GM23248 (cell line): ENCODE results near the gene NUP133. TPM values are rescaled to one million over a fixed set of nuclear protein-coding genes. Genes with fewer than 3 reads are reported as not detected.
"Not testable (repeated sequence)": the region's sequence is repeated elsewhere in the genome, so short reads cannot be mapped to it uniquely, and the experiment has no call there.

Experiments used
- DNase-seq: peaks from one replicate; pipeline ENCODE4 v3.0.0-alpha.2; 2015
- H2AFZ ChIP-seq: fragments of 200-600 bp; sonication (generic); 2 replicates; pipeline ENCODE4 v1.6.1; 2016; ENCODE audit warnings: antibody characterized with exemption
- H3F3A ChIP-seq: fragments of 200-600 bp; sonication (generic); 2 replicates; pipeline ENCODE4 v1.6.1; 2016; ENCODE audit warnings: mild to moderate bottlenecking, antibody characterized with exemption, mixed run types; ENCODE audit not compliant: insufficient read depth
- H3K27ac ChIP-seq: fragments of 200-600 bp; sonication (generic); 2 replicates; pipeline ENCODE4 v1.5.1; 2016; ENCODE audit warnings: mild to moderate bottlenecking
- H3K27me3 ChIP-seq: fragments of 200-600 bp; sonication (generic); replicated peaks from 2 replicates; pipeline ENCODE4 v1.6.1; 2016; ENCODE audit warnings: mild to moderate bottlenecking; ENCODE audit not compliant: insufficient read depth
- H3K36me3 ChIP-seq: fragments of 200-600 bp; sonication (generic); 2 replicates; pipeline ENCODE4 v1.6.1; 2016; ENCODE audit warnings: low read depth, mild to moderate bottlenecking
- H3K4me1 ChIP-seq: fragments of 200-600 bp; sonication (generic); 2 replicates; pipeline ENCODE4 v1.6.1; 2016; ENCODE audit warnings: mild to moderate bottlenecking; ENCODE audit not compliant: insufficient read depth
- H3K4me2 ChIP-seq: fragments of 200-600 bp; sonication (generic); one replicate; pipeline ENCODE4 v1.6.1; 2016; ENCODE audit warnings: mild to moderate bottlenecking; ENCODE audit not compliant: unreplicated experiment
- H3K4me3 ChIP-seq: fragments of 200-600 bp; sonication (generic); 2 replicates; pipeline ENCODE4 v1.5.1; 2016; ENCODE audit warnings: mild to moderate bottlenecking
- H3K79me2 ChIP-seq: fragments of 200-600 bp; sonication (generic); 2 replicates; pipeline ENCODE4 v1.6.1; 2016; ENCODE audit warnings: mild to moderate bottlenecking; ENCODE audit not compliant: insufficient read depth
- H3K9ac ChIP-seq: fragments of 200-600 bp; sonication (generic); 2 replicates; pipeline ENCODE4 v1.6.1; 2016; ENCODE audit warnings: mild to moderate bottlenecking
- H3K9me2 ChIP-seq: fragments of 200-600 bp; sonication (generic); 2 replicates; pipeline ENCODE4 v1.6.1; 2016; ENCODE audit warnings: mixed run types, mild to moderate bottlenecking, moderate library complexity; ENCODE audit not compliant: insufficient read depth
- H3K9me3 ChIP-seq: fragments of 200-600 bp; sonication (generic); one replicate; pipeline ENCODE4 v1.6.1; 2017; ENCODE audit warnings: low read depth
- H4K20me1 ChIP-seq: fragments of 200-600 bp; sonication (generic); 2 replicates; pipeline ENCODE4 v1.6.0; 2016; ENCODE audit not compliant: insufficient read depth
- EZH2 ChIP-seq: fragments of 200-600 bp; sonication (generic); IDR thresholded peaks from 2 replicates; pipeline ENCODE4 v1.6.1; 2018; ENCODE audit warnings: antibody characterized with exemption, mild to moderate bottlenecking; ENCODE audit not compliant: insufficient read depth, poor library complexity, severe bottlenecking
- EZH2phosphoT487 ChIP-seq: fragments of 200-600 bp; sonication (generic); IDR thresholded peaks from 2 replicates; pipeline ENCODE4 v1.6.1; 2018; ENCODE audit warnings: antibody characterized with exemption, moderate library complexity, mild to moderate bottlenecking, low read depth; ENCODE audit not compliant: insufficient read depth
- WGBS, 2 experiments: methylation state at CpG; one replicate each; pipeline ENCODE4 v1.1.6; 2015 to 2017; ENCODE audit warnings: low lambda C conversion rate in 2 of 2, low coverage in 1 of 2; ENCODE audit errors: missing lambda C conversion rate in 2 of 2; 5-methylcytosine and 5-hydroxymethylcytosine counted together
- in situ Hi-C: fragments of 300-500 bp; cut with MboI; formaldehyde crosslinking; loops from 2 replicates; pipeline ENCODE4 v1.15.0; 2020
- polyA plus RNA-seq: library from polyadenylated mRNA; unstranded; fragments of >200 nt; fragmentation: Nextera tagmentation; extraction: Ambion mirVana; gene quantifications from 2 replicates; pipeline ENCODE4 v1.2.1, GENCODE V29; 2016
- total RNA-seq: library from RNA; depleted of rRNA; stranded (reverse); fragments of >200 nt; shearing (Covaris generic); gene quantifications from 2 replicates; pipeline ENCODE4 v1.2.3, GENCODE V29; 2014

Gene NUP133
- total and polyA plus RNA-seq, 2 experiments from 2014 or later: 16.7 to 29.1 TPM

- no peaks in the 10 kb centered on the region for H3K4me1 ChIP-seq
- H3K36me3 ChIP-seq: no peaks in the 10 kb centered on the region
- H4K20me1 ChIP-seq: no peaks in the 10 kb centered on the region
- H3K9me3 ChIP-seq: no peaks in the 10 kb centered on the region
- no peaks in the 10 kb centered on the region for H3K79me2 ChIP-seq
- in situ Hi-C loops: no loop called here
- WGBS, 2 experiments: 37 to 42% methylated on average over 8 of the region's 8 CpGs
- TF ChIP-seq EZH2phosphoT487: no peak
- no peak overlapping the region for H3K4me3 ChIP-seq
- H3K27ac ChIP-seq: no peak overlapping the region
- H2AFZ ChIP-seq: no peak overlapping the region
- no peak for DNase-seq
- peaks cover 38% of the 10 kb centered on the region for H3K27me3 ChIP-seq
- no peak overlapping the region for H3K9ac ChIP-seq
- H3K4me2 ChIP-seq: no peak overlapping the region
- H3K9me2 ChIP-seq: no peaks in the 10 kb centered on the region
- H3F3A ChIP-seq: no peaks in the 10 kb centered on the region
These were observed 104.6 kb downstream of the NUP133 start for GRCh38 chr1:229403573-229403972.

- WGBS, 2 experiments: 50 to 54% methylated on average over 6 of the region's 6 CpGs
- H3K27me3 ChIP-seq: peaks cover 34% of the 10 kb centered on the region
- H3K36me3 ChIP-seq: no peaks in the 10 kb centered on the region
These were observed 105.1 kb downstream of the NUP133 start for GRCh38 chr1:229402993-229403392.

GRCh38 chr1:229402329-229402728 lies 105.8 kb downstream of the NUP133 start:
- H3K4me1 ChIP-seq, in situ Hi-C loops, H3F3A ChIP-seq, H3K9me2 ChIP-seq, H4K20me1 ChIP-seq, H3K79me2 ChIP-seq, H2AFZ ChIP-seq, H3K27ac ChIP-seq, H3K9ac ChIP-seq, H3K36me3 ChIP-seq, H3K4me3 ChIP-seq, H3K4me2 ChIP-seq, DNase-seq, H3K9me3 ChIP-seq: not testable (repeated sequence)
- 33 to 37% methylated on average over 4 of the region's 4 CpGs for WGBS, 2 experiments
- H3K27me3 ChIP-seq: peaks cover 34% of the 10 kb centered on the region

More at GRCh38 chr1:229402993-229403392, 105.1 kb downstream of the NUP133 start:
- H3K9ac ChIP-seq: no peak overlapping the region
- no peaks in the 10 kb centered on the region for H3F3A ChIP-seq
- H3K4me1 ChIP-seq: no peaks in the 10 kb centered on the region
- no peak for DNase-seq
- H3K79me2 ChIP-seq: no peaks in the 10 kb centered on the region
- H4K20me1 ChIP-seq: no peaks in the 10 kb centered on the region
- in situ Hi-C loops: no loop called here
- H3K4me3 ChIP-seq: no peak overlapping the region
- H3K9me2 ChIP-seq: no peaks in the 10 kb centered on the region
- H3K9me3 ChIP-seq: no peaks in the 10 kb centered on the region
- TF ChIP-seq EZH2phosphoT487: no peak
- TF ChIP-seq EZH2: no peak
- H3K4me2 ChIP-seq: no peak overlapping the region
- H2AFZ ChIP-seq: no peak overlapping the region
- no peak overlapping the region for H3K27ac ChIP-seq

GRCh38 chr1:229397762-229398161 lies 110.4 kb downstream of the NUP133 start:
- TF ChIP-seq EZH2phosphoT487 (no peak), EZH2 (no peak)
- Histone ChIP-seq H3K79me2 (no peaks in the 10 kb centered on the region), H3K4me2 (no peak overlapping the region), H3K9me3 (no peaks in the 10 kb centered on the region), H3K9me2 (no peaks in the 10 kb centered on the region), H3F3A (no peaks in the 10 kb centered on the region), H3K9ac (no peak overlapping the region), H4K20me1 (no peaks in the 10 kb centered on the region), H3K27me3 (peaks cover 18% of the 10 kb centered on the region; the same call in 1 of the 2 replicates), H3K27ac (no peak overlapping the region), H3K4me3 (no peak overlapping the region), H2AFZ (no peak overlapping the region), H3K4me1 (no peaks in the 10 kb centered on the region), H3K36me3 (no peaks in the 10 kb centered on the region)
- in situ Hi-C loops: no loop called here
- no peak for DNase-seq
- WGBS, 2 experiments: 25 to 33% methylated on average over 5 of the region's 5 CpGs

GRCh38 chr1:229396585-229397206 lies 111.4 kb downstream of the NUP133 start:
- H3K9me2 ChIP-seq: no peaks in the 10 kb centered on the region
- no peak overlapping the region for H2AFZ ChIP-seq
- H3K27ac ChIP-seq: no peak overlapping the region
- DNase-seq: no peak
- H3K4me2 ChIP-seq: no peak overlapping the region
- H3K9ac ChIP-seq: no peak overlapping the region
- no peaks in the 10 kb centered on the region for H3F3A ChIP-seq
- H3K4me3 ChIP-seq: no peak overlapping the region
- H4K20me1 ChIP-seq: no peaks in the 10 kb centered on the region
- H3K9me3 ChIP-seq: no peaks in the 10 kb centered on the region
- H3K27me3 ChIP-seq: peaks cover 15% of the 10 kb centered on the region; the same call in 1 of the 2 replicates
- TF ChIP-seq EZH2 (no peak), EZH2phosphoT487 (no peak)
- no peaks in the 10 kb centered on the region for H3K36me3 ChIP-seq
- 18 to 20% methylated on average over 11 of the region's 11 CpGs for WGBS, 2 experiments
- in situ Hi-C loops: no loop called here
- H3K79me2 ChIP-seq: no peaks in the 10 kb centered on the region
- no peaks in the 10 kb centered on the region for H3K4me1 ChIP-seq

GRCh38 chr1:229394517-229394916 lies 113.6 kb downstream of the NUP133 start:
- in situ Hi-C loops, H3K27ac ChIP-seq, H3K9ac ChIP-seq: not testable (repeated sequence)

More at GRCh38 chr1:229394517-229394916, 113.6 kb downstream of the NUP133 start:
- not testable (repeated sequence) for H4K20me1 ChIP-seq, H3K4me2 ChIP-seq, H3K4me3 ChIP-seq, H3K9me2 ChIP-seq, DNase-seq, H3F3A ChIP-seq, H3K9me3 ChIP-seq, H3K36me3 ChIP-seq, H2AFZ ChIP-seq, H3K79me2 ChIP-seq, H3K4me1 ChIP-seq
- 43 to 55% methylated on average over 5 of the region's 5 CpGs for WGBS, 2 experiments
- peaks cover 15% of the 10 kb centered on the region; the same call in 1 of the 2 replicates for H3K27me3 ChIP-seq
